Measurements from ENCODE around the gene ASIC2.

GRCh38 chr17:33277436-33278100 is 15.5 kb downstream of the ASIC2 start:
- no peak for TF ChIP-seq CTCF (IDR thresholded peaks at IDR 0.05)
- TF ChIP-seq POLR2A (IDR thresholded peaks at IDR 0.05): no peak
